ENCODE measurements around the gene PRAC2.

Gene PRAC2

DNA sequence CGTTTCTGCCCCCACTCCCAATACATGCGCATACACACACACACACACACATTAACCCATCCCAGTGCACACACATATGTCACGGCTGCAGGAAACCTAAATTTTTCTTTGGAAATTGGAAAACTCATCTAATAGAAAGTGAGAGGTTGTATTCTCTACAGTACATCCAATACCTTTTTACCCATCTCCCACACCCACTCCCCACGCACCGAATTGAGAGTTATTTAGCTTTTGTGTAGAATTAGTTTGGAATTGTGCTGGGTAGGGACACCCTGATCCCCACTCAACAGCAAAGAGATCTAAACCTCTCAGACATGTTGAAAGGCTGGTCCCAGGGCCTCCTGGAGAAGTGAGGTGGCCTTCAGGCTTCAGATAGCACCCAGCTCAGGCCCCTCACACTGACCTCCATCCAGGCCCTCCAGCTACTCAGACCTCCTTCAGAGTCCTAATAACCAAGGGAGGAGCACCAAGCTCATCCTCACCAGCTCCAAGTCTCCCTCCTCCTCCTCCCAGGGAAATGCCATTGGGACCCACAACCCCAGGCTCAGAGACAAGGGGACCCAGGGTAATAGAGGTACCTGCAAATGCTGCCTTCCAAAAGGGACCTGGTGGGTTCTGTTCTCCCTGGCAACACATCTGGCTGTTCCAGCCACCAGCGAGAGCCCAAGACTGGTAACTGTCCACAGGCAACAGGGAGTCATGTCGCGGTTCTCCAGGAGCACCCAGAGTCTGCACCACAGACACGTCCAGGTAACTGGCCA lies 4.6 kb downstream of the PRAC2 start:
- TF ChIP-seq, protein P1, sequence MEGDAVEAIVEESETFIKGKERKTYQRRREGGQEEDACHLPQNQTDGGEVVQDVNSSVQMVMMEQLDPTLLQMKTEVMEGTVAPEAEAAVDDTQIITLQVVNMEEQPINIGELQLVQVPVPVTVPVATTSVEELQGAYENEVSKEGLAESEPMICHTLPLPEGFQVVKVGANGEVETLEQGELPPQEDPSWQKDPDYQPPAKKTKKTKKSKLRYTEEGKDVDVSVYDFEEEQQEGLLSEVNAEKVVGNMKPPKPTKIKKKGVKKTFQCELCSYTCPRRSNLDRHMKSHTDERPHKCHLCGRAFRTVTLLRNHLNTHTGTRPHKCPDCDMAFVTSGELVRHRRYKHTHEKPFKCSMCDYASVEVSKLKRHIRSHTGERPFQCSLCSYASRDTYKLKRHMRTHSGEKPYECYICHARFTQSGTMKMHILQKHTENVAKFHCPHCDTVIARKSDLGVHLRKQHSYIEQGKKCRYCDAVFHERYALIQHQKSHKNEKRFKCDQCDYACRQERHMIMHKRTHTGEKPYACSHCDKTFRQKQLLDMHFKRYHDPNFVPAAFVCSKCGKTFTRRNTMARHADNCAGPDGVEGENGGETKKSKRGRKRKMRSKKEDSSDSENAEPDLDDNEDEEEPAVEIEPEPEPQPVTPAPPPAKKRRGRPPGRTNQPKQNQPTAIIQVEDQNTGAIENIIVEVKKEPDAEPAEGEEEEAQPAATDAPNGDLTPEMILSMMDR (IDR thresholded peaks at IDR 0.05), result no peak

GRCh38 chr17:48728232-48729231 lies 5.5 kb downstream of the PRAC2 start, which contains the start of gene HOXB13:
Gene HOXB13, minus strand, starts transcription at chr17:48728750. Its CDS starts 157 bp downstream, at chr17:48728593.
- TF ChIP-seq, protein P1 (IDR thresholded peaks at IDR 0.05), result no peak

GRCh38 chr17:48729335-48730239 lies 6.6 kb downstream of the PRAC2 start:
- TF ChIP-seq, protein P1 (IDR thresholded peaks at IDR 0.05), result no peak

DNA sequence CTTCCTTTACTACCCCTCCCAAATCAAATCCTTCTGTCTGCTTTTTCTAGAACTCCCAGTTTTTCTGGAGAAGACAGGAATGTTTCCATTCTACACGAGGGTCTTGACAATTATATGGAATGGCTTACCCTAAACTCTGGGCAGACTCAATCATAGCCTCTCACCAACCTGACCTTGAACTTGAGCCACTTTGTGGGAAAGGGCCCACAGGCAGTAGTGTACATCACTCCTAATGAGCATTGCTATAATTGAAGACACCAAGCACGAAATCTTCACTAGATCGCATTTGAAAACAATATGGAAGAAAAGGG lies 7.2 kb downstream of the PRAC2 start:
- TF ChIP-seq, protein P1 (IDR thresholded peaks at IDR 0.05), result no peak

- TF ChIP-seq, protein P1 (IDR thresholded peaks at IDR 0.05), result no peak
Observed at GRCh38 chr17:48731355-48731754, 8.4 kb downstream of the PRAC2 start.

DNA sequence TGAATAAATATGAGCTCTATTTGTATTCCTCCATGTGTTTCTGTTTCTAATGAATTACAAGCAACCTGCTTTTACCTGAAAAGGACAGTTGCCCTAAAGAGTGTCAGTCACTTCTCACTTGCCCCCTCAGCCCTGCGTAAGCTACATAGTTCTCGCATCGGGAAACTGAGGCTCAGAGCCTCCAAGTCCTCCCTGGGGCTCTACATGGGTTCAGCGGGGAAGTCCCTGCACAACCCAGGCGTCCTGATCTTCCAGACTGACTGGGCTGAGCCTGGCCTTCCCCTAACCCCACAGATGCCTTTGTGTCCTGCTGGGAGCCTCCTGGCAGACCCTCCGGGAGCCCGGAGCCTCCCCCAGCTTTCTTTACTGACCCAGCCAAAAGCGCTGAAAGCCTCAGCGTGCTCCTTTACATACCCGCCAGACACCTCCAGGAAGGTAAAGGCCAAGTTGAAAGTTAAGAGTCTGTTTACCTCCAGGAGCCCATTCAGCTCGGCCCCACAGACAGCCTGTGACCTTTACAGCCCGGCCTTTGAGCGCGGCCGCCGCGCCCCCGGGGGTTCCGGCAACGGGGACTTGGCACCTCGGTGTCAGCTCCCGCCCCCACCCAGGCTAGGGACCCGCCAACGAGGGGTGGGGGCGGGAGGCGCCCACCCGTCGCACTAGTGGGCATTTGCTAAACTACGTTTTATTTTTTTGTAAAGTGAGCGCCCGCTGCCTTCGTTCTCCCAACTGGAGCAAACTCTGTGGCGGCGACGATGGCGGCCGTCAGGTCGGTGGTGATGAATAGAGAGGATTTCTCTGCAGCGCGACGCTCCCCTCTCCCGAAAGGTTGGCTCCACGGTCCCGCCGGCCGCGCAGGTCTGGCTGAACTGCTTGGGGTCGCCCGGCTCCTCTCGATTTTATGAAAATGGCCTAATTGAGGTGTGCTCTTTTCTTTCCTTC lies 10.0 kb downstream of the PRAC2 start:
- TF ChIP-seq, protein P1 (IDR thresholded peaks at IDR 0.05), result no peak

Data from LNCAP (cell line).